Upper lobe of right lung (tissue), 1 donor: ENCODE measurements around the gene CRYBG3. TPM values are rescaled to one million over a fixed set of nuclear protein-coding genes. Genes with fewer than 3 reads are reported as not detected.

Source experiments
- ATAC-seq: fragments of 200-7000 bp; cut with Tn5 transposase; one replicate; pipeline ENCODE4 v1.9.1; 2020; ENCODE audit warnings: mild to moderate bottlenecking, moderate library complexity
- DNase-seq: peaks from one replicate; pipeline ENCODE4 v3.0.0-alpha.2; 2020
- H3K27ac ChIP-seq: fragments of 200-600 bp; one replicate; pipeline ENCODE4 v1.8.0; 2022
- H3K27me3 ChIP-seq: fragments of 200-600 bp; one replicate; pipeline ENCODE4 v1.8.0; 2022; ENCODE audit warnings: mild to moderate bottlenecking
- H3K36me3 ChIP-seq: fragments of 200-600 bp; one replicate; pipeline ENCODE4 v1.8.0; 2022
- H3K4me1 ChIP-seq: fragments of 200-600 bp; one replicate; pipeline ENCODE4 v1.8.0; 2022
- H3K4me3 ChIP-seq: fragments of 200-600 bp; one replicate; pipeline ENCODE4 v1.8.0; 2022; ENCODE audit warnings: mild to moderate bottlenecking
- H3K9me3 ChIP-seq: fragments of 200-600 bp; one replicate; pipeline ENCODE4 v1.8.0; 2022
- CTCF ChIP-seq: fragments of 200-600 bp; IDR thresholded peaks from one replicate; pipeline ENCODE4 v1.8.0; 2022; ENCODE audit warnings: antibody characterized with exemption
- intact Hi-C: fragments of 100-400 bp; cut with DNase I; formaldehyde crosslinking; loops from one replicate; pipeline ENCODE4 v1.11.0; 2022
- total RNA-seq: library from RNA; stranded (reverse); fragmentation: NEBNext Ultra II Directional; extraction: Animal tissue kit (Norgen Biotek cat#: 25700); gene quantifications from one replicate; pipeline ENCODE4 v1.2.1, GENCODE V29; 2021
- donor health status: DM: no; HTN: yes; CAD: no; lungs with severe emphysema.

CRYBG3 gene
- total RNA-seq, 1 donor from 2014 or later: 25.5 TPM

GRCh38 chr3:97804471-97804870 lies 17.3 kb upstream of the CRYBG3 start:
- Histone ChIP-seq H3K4me1 (no peaks in the 10 kb centered on the region), H3K36me3 (no peaks in the 10 kb centered on the region), H3K9me3 (no peaks in the 10 kb centered on the region), H3K4me3 (no peak overlapping the region), H3K27ac (no peak overlapping the region), H3K27me3 (no peaks in the 10 kb centered on the region)
- DNase-seq: no peak
- intact Hi-C loops: no loop called here
- no peak for ATAC-seq
- TF ChIP-seq CTCF: no peak

- Histone ChIP-seq H3K9me3 (no peaks in the 10 kb centered on the region), H3K36me3 (no peaks in the 10 kb centered on the region), H3K4me1 (no peaks in the 10 kb centered on the region), H3K4me3 (no peak overlapping the region), H3K27me3 (no peaks in the 10 kb centered on the region), H3K27ac (no peak overlapping the region)
- no peak for ATAC-seq
- intact Hi-C loops: no loop called here
- TF ChIP-seq CTCF: no peak
- no peak for DNase-seq
Observed at GRCh38 chr3:97810779-97811390, 10.9 kb upstream of the CRYBG3 start.

- no peaks in the 10 kb centered on the region for H3K4me1 ChIP-seq
- ATAC-seq: no peak
- H3K36me3 ChIP-seq: no peaks in the 10 kb centered on the region
- no peaks in the 10 kb centered on the region for H3K9me3 ChIP-seq
- no peaks in the 10 kb centered on the region for H3K27me3 ChIP-seq
- H3K4me3 ChIP-seq: no peak overlapping the region
- H3K27ac ChIP-seq: no peak overlapping the region
- intact Hi-C loops: no loop called here
- DNase-seq: no peak
- TF ChIP-seq CTCF: no peak
Observed at GRCh38 chr3:97815149-97815917, 6.5 kb upstream of the CRYBG3 start.

- DNase-seq: no peak
Observed at GRCh38 chr3:97816811-97817210, 5.0 kb upstream of the CRYBG3 start.

GRCh38 chr3:97817965-97818364 lies 3.8 kb upstream of the CRYBG3 start:
- no peaks in the 10 kb centered on the region for H3K4me1 ChIP-seq
- TF ChIP-seq CTCF: no peak
- ATAC-seq (no peak), DNase-seq (no peak)
- no peak overlapping the region for H3K4me3 ChIP-seq
- no peaks in the 10 kb centered on the region for H3K36me3 ChIP-seq
- intact Hi-C loops: no loop called here
- no peaks in the 10 kb centered on the region for H3K9me3 ChIP-seq
- no peak overlapping the region for H3K27ac ChIP-seq
- H3K27me3 ChIP-seq: no peaks in the 10 kb centered on the region

More at GRCh38 chr3:97816811-97817210, 5.0 kb upstream of the CRYBG3 start:
- Histone ChIP-seq H3K4me1 (no peaks in the 10 kb centered on the region), H3K9me3 (no peaks in the 10 kb centered on the region), H3K27ac (no peak overlapping the region), H3K27me3 (no peaks in the 10 kb centered on the region), H3K4me3 (no peak overlapping the region), H3K36me3 (no peaks in the 10 kb centered on the region)
- no peak for ATAC-seq
- TF ChIP-seq CTCF: no peak
- intact Hi-C loops: no loop called here
